Astrocyte (in vitro differentiated cells and primary cell): ENCODE results near the gene SMARCA4. TPM values are rescaled to one million over a fixed set of nuclear protein-coding genes. Genes with fewer than 3 reads are reported as not detected.

Experiments
- DNase-seq: peaks from one replicate; pipeline ENCODE4 v3.0.0-alpha.2; 2010; ENCODE audit warnings: low read depth
- FAIRE-seq: peaks from 2 replicates; lab custom pipeline; 2011; peaks lifted over from hg19 to GRCh38; lab: Jason Lieb, UNC
- H2AFZ ChIP-seq: 2 replicates; pipeline ENCODE4 v1.6.0; 2012; ENCODE audit warnings: low read depth, low read length, inconsistent platforms
- H3K27ac ChIP-seq: 2 replicates; pipeline ENCODE4 v1.5.1; 2011; ENCODE audit warnings: low read depth, low read length, inconsistent platforms
- H3K27me3 ChIP-seq: 2 replicates; pipeline ENCODE4 v1.6.0; 2011; ENCODE audit warnings: low read length, inconsistent platforms; ENCODE audit not compliant: insufficient read depth
- H3K36me3 ChIP-seq: 2 replicates; pipeline ENCODE4 v1.5.1; 2011; ENCODE audit warnings: low read length, inconsistent platforms; ENCODE audit not compliant: insufficient read depth
- H3K4me1 ChIP-seq: 2 replicates; pipeline ENCODE4 v1.5.1; 2011; ENCODE audit warnings: low read length, inconsistent platforms; ENCODE audit not compliant: insufficient read depth
- H3K4me2 ChIP-seq: 2 replicates; pipeline ENCODE4 v1.6.0; 2012; ENCODE audit warnings: low read length, inconsistent platforms
- H3K4me3 ChIP-seq: 2 replicates; pipeline ENCODE4 v1.5.1; 2011; ENCODE audit warnings: low read depth, mild to moderate bottlenecking, low read length, inconsistent platforms; ENCODE audit not compliant: insufficient read depth
- H3K79me2 ChIP-seq: 2 replicates; pipeline ENCODE4 v1.6.0; 2012; ENCODE audit warnings: mild to moderate bottlenecking, low read length, inconsistent platforms; ENCODE audit not compliant: insufficient read depth
- H3K9ac ChIP-seq: 2 replicates; pipeline ENCODE4 v1.6.0; 2012; ENCODE audit warnings: mild to moderate bottlenecking, low read length, inconsistent platforms
- H3K9me3 ChIP-seq: 2 replicates; pipeline ENCODE4 v1.5.1; 2012; ENCODE audit warnings: low read depth, mild to moderate bottlenecking, low read length, inconsistent platforms; ENCODE audit not compliant: insufficient read depth
- H4K20me1 ChIP-seq: 2 replicates; pipeline ENCODE4 v1.6.0; 2012; ENCODE audit warnings: low read length, inconsistent platforms; ENCODE audit not compliant: insufficient read depth
- H3K27ac Mint-ChIP-seq: one replicate; pipeline ENCODE4 v1.8.0; 2021; ENCODE audit warnings: mild to moderate bottlenecking, mixed read lengths; ENCODE audit not compliant: unreplicated experiment
- H3K27me3 Mint-ChIP-seq: one replicate; pipeline ENCODE4 v1.8.0; 2021; ENCODE audit warnings: low read depth, mixed read lengths; ENCODE audit not compliant: unreplicated experiment
- H3K36me3 Mint-ChIP-seq: one replicate; pipeline ENCODE4 v1.8.0; 2021; ENCODE audit warnings: low read depth, mixed read lengths; ENCODE audit not compliant: unreplicated experiment
- H3K4me1 Mint-ChIP-seq: one replicate; pipeline ENCODE4 v1.8.0; 2021; ENCODE audit warnings: low read depth, mixed read lengths; ENCODE audit not compliant: unreplicated experiment
- H3K4me3 Mint-ChIP-seq: one replicate; pipeline ENCODE4 v1.8.0; 2021; ENCODE audit warnings: mild to moderate bottlenecking, moderate library complexity, mixed read lengths; ENCODE audit not compliant: unreplicated experiment
- H3K9me3 Mint-ChIP-seq: one replicate; pipeline ENCODE4 v1.8.0; 2021; ENCODE audit warnings: mild to moderate bottlenecking, mixed read lengths; ENCODE audit not compliant: unreplicated experiment
- CTCF ChIP-seq: IDR thresholded peaks from 2 replicates; pipeline ENCODE4 v1.5.1; 2011; ENCODE audit warnings: low read depth, mild to moderate bottlenecking, inconsistent platforms, low read length, moderate library complexity; ENCODE audit not compliant: insufficient read depth
- EZH2 ChIP-seq: IDR thresholded peaks from 2 replicates; pipeline ENCODE4 v1.6.1; 2012; ENCODE audit warnings: mild to moderate bottlenecking, low read length, inconsistent platforms; ENCODE audit not compliant: insufficient read depth
- total RNA-seq: library from RNA; stranded (reverse); gene quantifications from 2 replicates; pipeline ENCODE4 v1.2.1, GENCODE V29; 2021

Gene SMARCA4
- total RNA-seq, 1 donor from 2014 or later = 159 TPM

GRCh38 chr19:10971107-10971726 lies 10.4 kb downstream of the SMARCA4 start:
- H3K9me3 Mint-ChIP-seq = no peaks in the 10 kb centered on the region
- peaks cover 78% of the 10 kb centered on the region for H4K20me1 ChIP-seq
- no peak for FAIRE-seq

GRCh38 chr19:10975374-10976130 lies 14.7 kb downstream of the SMARCA4 start:
- H4K20me1 ChIP-seq = peaks cover 86% of the 10 kb centered on the region
- DNase-seq (peak; percentile 39), FAIRE-seq (no peak)
- H3K4me3 Mint-ChIP-seq = no peak overlapping the region
- peak overlapping the region; percentile 28 for H3K4me2 ChIP-seq
- peaks cover 7% of the 10 kb centered on the region for H3K4me1 ChIP-seq
- H3K27ac Mint-ChIP-seq = peak overlapping the region; percentile 18
- no peak overlapping the region for H3K9ac ChIP-seq
- no peaks in the 10 kb centered on the region for H3K36me3 ChIP-seq
- no peak overlapping the region for H3K4me3 ChIP-seq
- no peak overlapping the region for H2AFZ ChIP-seq
- peaks cover 4% of the 10 kb centered on the region for H3K36me3 Mint-ChIP-seq
- H3K9me3 Mint-ChIP-seq = no peaks in the 10 kb centered on the region
- H3K27me3 ChIP-seq = no peaks in the 10 kb centered on the region
- no peaks in the 10 kb centered on the region for H3K27me3 Mint-ChIP-seq
- TF ChIP-seq EZH2 (no peak), CTCF (no peak)
- H3K9me3 ChIP-seq = no peaks in the 10 kb centered on the region
- H3K79me2 ChIP-seq = peaks cover 96% of the 10 kb centered on the region
- peaks cover 6% of the 10 kb centered on the region for H3K4me1 Mint-ChIP-seq
- H3K27ac ChIP-seq = no peak overlapping the region

More at GRCh38 chr19:10971107-10971726, 10.4 kb downstream of the SMARCA4 start:
- Histone ChIP-seq H2AFZ (no peak overlapping the region), H3K79me2 (peaks cover 93% of the 10 kb centered on the region), H3K4me3 (no peak overlapping the region), H3K27ac (no peak overlapping the region), H3K4me2 (no peak overlapping the region), H3K27me3 (no peaks in the 10 kb centered on the region), H3K9ac (no peak overlapping the region), H3K4me1 (peaks cover 10% of the 10 kb centered on the region), H3K9me3 (no peaks in the 10 kb centered on the region), H3K36me3 (no peaks in the 10 kb centered on the region)
- no peak for DNase-seq
- Mint-ChIP-seq H3K27me3 (no peaks in the 10 kb centered on the region), H3K27ac (no peak overlapping the region), H3K36me3 (peaks cover 5% of the 10 kb centered on the region), H3K4me1 (peaks cover 7% of the 10 kb centered on the region), H3K4me3 (no peak overlapping the region)
- no peak for TF ChIP-seq EZH2
- no peak for TF ChIP-seq CTCF
